BJ (cell line): ENCODE measurements around the gene ATXN10. TPM values are rescaled to one million over a fixed set of nuclear protein-coding genes. Genes with fewer than 3 reads are reported as not detected.
A peak's percentile ranks its signal among the peaks of the same experiment; 100 is the strongest.

Source experiments
- CTCF ChIA-PET: fragments of 350-600 bp; formaldehyde crosslinking; extraction: SDS; loops from one replicate; lab custom pipeline; 2021; ENCODE audit warnings: antibody characterized with exemption, inconsistent platforms; lab: Yijun Ruan, JAX
- POLR2A ChIA-PET: fragments of 300-600 bp; sonication (Branson Sonifier 250); formaldehyde crosslinking; extraction: SDS; loops from one replicate; lab custom pipeline; 2021; ENCODE audit warnings: antibody characterized with exemption; lab: Charles Lee
- DNase-seq: peaks from one replicate; pipeline ENCODE4 v3.0.0-alpha.2; 2011; ENCODE audit warnings: low read depth
- H3K27me3 ChIP-seq: 2 replicates; pipeline ENCODE4 v1.6.0; 2011; ENCODE audit warnings: low read length; ENCODE audit not compliant: control insufficient read depth, insufficient read depth
- H3K36me3 ChIP-seq: 2 replicates; pipeline ENCODE4 v1.5.1; 2011; ENCODE audit warnings: low read length; ENCODE audit not compliant: control insufficient read depth, insufficient read depth
- H3K4me3 ChIP-seq: 2 replicates; pipeline ENCODE4 v1.5.1; 2011; ENCODE audit warnings: low read depth, mild to moderate bottlenecking, control low read depth, low read length
- CTCF ChIP-seq: IDR thresholded peaks from 2 replicates; pipeline ENCODE4 v1.5.1; 2011; ENCODE audit warnings: low read depth, mild to moderate bottlenecking, control low read depth, inconsistent platforms, low read length, moderate library complexity; ENCODE audit not compliant: insufficient read depth
- polyA plus RNA-seq: library from polyadenylated mRNA; depleted of rRNA; stranded (reverse); fragments of >200 nt; gene quantifications from 2 replicates; pipeline ENCODE4 v1.2.3, GENCODE V29; 2011

The ATXN10 gene
- polyA plus RNA-seq, 1 experiment, result 328 TPM

- H3K27me3 ChIP-seq, result no peaks in the 10 kb centered on the region
- ChIA-PET CTCF (interaction anchor here (1.2 kb wide), 1 partner anchor 25 kb away, joined by 3 read pairs; no protein-coding TSS in a partner anchor), POLR2A (no interaction called here)
- TF ChIP-seq CTCF, result no peak
- no peak for DNase-seq
- no peak overlapping the region for H3K4me3 ChIP-seq
- peaks cover 9% of the 10 kb centered on the region for H3K36me3 ChIP-seq
Observed at GRCh38 chr22:45760682-45761081, 89.0 kb downstream of the ATXN10 start.

GRCh38 chr22:45762545-45763235 lies 91.1 kb downstream of the ATXN10 start:
- no peak for TF ChIP-seq CTCF
- Histone ChIP-seq H3K4me3 (no peak overlapping the region), H3K27me3 (no peaks in the 10 kb centered on the region), H3K36me3 (peaks cover 8% of the 10 kb centered on the region)
- no peak for DNase-seq
- CTCF ChIA-PET, result no interaction called here
- POLR2A ChIA-PET, result no interaction called here

- ChIA-PET POLR2A (no interaction called here), CTCF (no interaction called here)
- peaks cover 8% of the 10 kb centered on the region for H3K36me3 ChIP-seq
- DNase-seq, result no peak
- H3K27me3 ChIP-seq, result no peaks in the 10 kb centered on the region
- H3K4me3 ChIP-seq, result no peak overlapping the region
- TF ChIP-seq CTCF, result no peak
Observed at GRCh38 chr22:45763236-45763624, 91.6 kb downstream of the ATXN10 start.

GRCh38 chr22:45768490-45768889 lies 96.9 kb downstream of the ATXN10 start:
- TF ChIP-seq CTCF, result no peak
- ChIA-PET POLR2A (no interaction called here), CTCF (no interaction called here)
- no peak overlapping the region for H3K4me3 ChIP-seq
- H3K36me3 ChIP-seq, result peaks cover 6% of the 10 kb centered on the region
- no peaks in the 10 kb centered on the region for H3K27me3 ChIP-seq
- DNase-seq, result no peak

- ChIA-PET POLR2A (no interaction called here), CTCF (interaction anchor here (0.8 to 1.9 kb wide), 2 partner anchors 16 to 38 kb away, joined by 3 to 4 read pairs; no protein-coding TSS in a partner anchor)
- peaks cover 1% of the 10 kb centered on the region; the same call in 1 of the 2 replicates for H3K36me3 ChIP-seq
- peak; percentile 50 for DNase-seq
- no peak for TF ChIP-seq CTCF
- no peaks in the 10 kb centered on the region for H3K27me3 ChIP-seq
- no peak overlapping the region for H3K4me3 ChIP-seq
Observed at GRCh38 chr22:45769569-45770210, 98.1 kb downstream of the ATXN10 start.
